ENCODE data around the gene MACROD1.

GRCh38 chr11:64005691-64006090, 160.2 kb downstream of the MACROD1 start:
- no peak for TF ChIP-seq EP300 (IDR thresholded peaks at IDR 0.05)
- no peak for TF ChIP-seq CTCF (IDR thresholded peaks at IDR 0.05)
- TF ChIP-seq POLR2A (IDR thresholded peaks at IDR 0.05): no peak
